H1 (cell line): Measurements from ENCODE around the gene DSE. TPM values are rescaled to one million over a fixed set of nuclear protein-coding genes. Genes with fewer than 3 reads are reported as not detected.

Experiments
- CTCF ChIA-PET: fragments of 300-600 bp; sonication (Branson Sonifier 250); formaldehyde crosslinking; loops from one replicate; lab custom pipeline; 2021; ENCODE audit not compliant: partially characterized antibody; lab: Charles Lee
- POLR2A ChIA-PET: fragments of 300-600 bp; sonication (Branson Sonifier 250); formaldehyde crosslinking; loops from one replicate; lab custom pipeline; 2021; ENCODE audit warnings: inconsistent platforms; ENCODE audit not compliant: partially characterized antibody; lab: Charles Lee
- DNase-seq, 2 experiments: peaks; one replicate each; pipeline versions ENCODE4 v3.0.0 to v3.0.0-alpha.2; 2010 to 2022; ENCODE audit warnings: low spot score in 2 of 2, low read depth in 1 of 2, mixed read lengths in 1 of 2
- FAIRE-seq: peaks from 2 replicates; lab custom pipeline; 2011; peaks lifted over from hg19 to GRCh38; lab: Jason Lieb, UNC
- H2AFZ ChIP-seq: 2 replicates; pipeline ENCODE4 v1.8.1; 2012; ENCODE audit warnings: low read length, inconsistent platforms
- H2AK5ac ChIP-seq: 2 replicates; pipeline ENCODE4 v1.6.1; 2013; ENCODE audit warnings: low read depth, low read length
- H2BK120ac ChIP-seq: replicated peaks from 2 replicates; pipeline ENCODE3; 2013; ENCODE audit warnings: low read depth, low read length, inconsistent platforms
- H2BK12ac ChIP-seq: 2 replicates; pipeline ENCODE4 v1.6.1; 2013; ENCODE audit warnings: low read depth, low read length
- H2BK15ac ChIP-seq: 2 replicates; pipeline ENCODE4 v1.6.1; 2013; ENCODE audit warnings: low read length
- H2BK20ac ChIP-seq: 2 replicates; pipeline ENCODE4 v1.6.1; 2013; ENCODE audit warnings: low read length
- H2BK5ac ChIP-seq: 2 replicates; pipeline ENCODE4 v1.6.1; 2013; ENCODE audit warnings: low read depth, low read length
- H3K14ac ChIP-seq: 2 replicates; pipeline ENCODE4 v1.6.1; 2013; ENCODE audit warnings: inconsistent platforms; ENCODE audit not compliant: insufficient read length
- H3K18ac ChIP-seq: 2 replicates; pipeline ENCODE4 v1.6.1; 2013; ENCODE audit warnings: low read length; ENCODE audit errors: extremely low read depth
- H3K23ac ChIP-seq: 2 replicates; pipeline ENCODE4 v1.6.1; 2013; ENCODE audit warnings: inconsistent platforms; ENCODE audit not compliant: insufficient read length
- H3K23me2 ChIP-seq: 2 replicates; pipeline ENCODE4 v1.6.1; 2013; ENCODE audit warnings: low read depth, low read length
- H3K27ac ChIP-seq: 2 replicates; pipeline ENCODE4 v1.6.1; 2011; ENCODE audit warnings: low read depth, low read length, inconsistent platforms
- H3K27me3 ChIP-seq, 4 experiments: replicated peaks in 1 of 4; 1 replicate in 1 of 4; 2 replicates in 3 of 4; pipeline versions ENCODE4 v1.6.1 to v1.8.1; 2011 to 2013; ENCODE audit warnings: low read length in 3 of 4, mild to moderate bottlenecking in 3 of 4, inconsistent platforms in 2 of 4, mixed read lengths in 2 of 4, moderate library complexity in 1 of 4; ENCODE audit not compliant: control insufficient read depth in 3 of 4, insufficient read depth in 3 of 4; ENCODE audit errors: extremely low read depth in 1 of 4
- H3K36me3 ChIP-seq, 4 experiments: 2 replicates each; pipeline versions ENCODE4 v1.6.1 to v1.8.1; 2011 to 2013; ENCODE audit warnings: mild to moderate bottlenecking in 4 of 4, low read length in 3 of 4, moderate library complexity in 2 of 4, control low read depth in 1 of 4, inconsistent platforms in 1 of 4; ENCODE audit not compliant: insufficient read depth in 4 of 4, control insufficient read depth in 2 of 4
- H3K4ac ChIP-seq: replicated peaks from 2 replicates; pipeline ENCODE3; 2013; ENCODE audit warnings: low read length, low read depth, mixed read lengths, inconsistent platforms; ENCODE audit not compliant: insufficient read length
- H3K4me1 ChIP-seq, 4 experiments: replicated peaks in 1 of 4; 1 replicate in 1 of 4; 2 replicates in 3 of 4; pipeline versions ENCODE4 v1.6.1 to v1.8.1; 2011 to 2013; ENCODE audit warnings: low read length in 3 of 4, inconsistent platforms in 2 of 4, mixed read lengths in 1 of 4; ENCODE audit not compliant: insufficient read depth in 4 of 4, control insufficient read depth in 3 of 4
- H3K4me2 ChIP-seq, 2 experiments: 2 replicates each; pipeline versions ENCODE4 v1.6.1 to v1.8.1; 2011 to 2013; ENCODE audit warnings: low read depth in 2 of 2, low read length in 2 of 2, control low read depth in 1 of 2, inconsistent platforms in 1 of 2, mild to moderate bottlenecking in 1 of 2; ENCODE audit not compliant: insufficient read depth in 1 of 2
- H3K4me3 ChIP-seq, 4 experiments: fragments of 200-600, 300-600 bp in 1 of 4; sonication (generic), shearing (Covaris generic), sonication (Bioruptor Twin) in 1 of 4; 2 replicates each; pipeline versions ENCODE4 v1.5.1 to v1.8.1; 2011 to 2016; ENCODE audit warnings: low read length in 4 of 4, low read depth in 3 of 4, control low read depth in 2 of 4, inconsistent platforms in 2 of 4, mild to moderate bottlenecking in 2 of 4, mixed read lengths in 1 of 4, moderate library complexity in 1 of 4; ENCODE audit not compliant: insufficient read depth in 2 of 4; ENCODE audit errors: extremely low read depth in 1 of 4
- H3K56ac ChIP-seq: replicated peaks from 2 replicates; pipeline ENCODE3; 2013; ENCODE audit warnings: low read depth, mild to moderate bottlenecking, mixed read lengths, low read length, inconsistent platforms; ENCODE audit not compliant: insufficient read length
- H3K79me1 ChIP-seq: 2 replicates; pipeline ENCODE4 v1.6.1; 2013; ENCODE audit warnings: low read depth, low read length, control low read depth
- H3K79me2 ChIP-seq, 2 experiments: 2 replicates each; pipeline versions ENCODE4 v1.6.1 to v1.8.1; 2012 to 2013; ENCODE audit warnings: low read length in 2 of 2, mild to moderate bottlenecking in 2 of 2, inconsistent platforms in 1 of 2; ENCODE audit not compliant: insufficient read depth in 2 of 2, control insufficient read depth in 1 of 2
- H3K9ac ChIP-seq, 4 experiments: replicated peaks in 1 of 4; 1 replicate in 1 of 4; 2 replicates in 3 of 4; pipeline versions ENCODE4 v1.6.1 to v1.8.1; 2011 to 2013; ENCODE audit warnings: low read depth in 3 of 4, low read length in 3 of 4, control low read depth in 2 of 4, mild to moderate bottlenecking in 2 of 4, moderate library complexity in 2 of 4, inconsistent platforms in 1 of 4; ENCODE audit errors: extremely low read depth in 1 of 4
- H3K9me3 ChIP-seq, 2 experiments: 2 replicates each; pipeline versions ENCODE4 v1.6.1 to v1.8.1; 2012 to 2013; ENCODE audit warnings: mild to moderate bottlenecking in 2 of 2, moderate library complexity in 2 of 2, control low read depth in 1 of 2, inconsistent platforms in 1 of 2, low read depth in 1 of 2, low read length in 1 of 2, mixed read lengths in 1 of 2; ENCODE audit not compliant: insufficient read depth in 2 of 2
- H4K20me1 ChIP-seq, 2 experiments: replicated peaks in 1 of 2; 2 replicates each; pipeline versions ENCODE3 to v1.8.1; 2011 to 2013; ENCODE audit warnings: inconsistent platforms in 2 of 2, low read length in 2 of 2, mild to moderate bottlenecking in 1 of 2; ENCODE audit not compliant: insufficient read depth in 2 of 2, control insufficient read depth in 1 of 2
- H4K5ac ChIP-seq: 2 replicates; pipeline ENCODE4 v1.6.1; 2013; ENCODE audit warnings: low read length, low read depth, mixed read lengths, inconsistent platforms; ENCODE audit not compliant: insufficient read length
- H4K8ac ChIP-seq: 2 replicates; pipeline ENCODE4 v1.8.0; 2013; ENCODE audit warnings: mild to moderate bottlenecking, moderate library complexity, low read length, inconsistent platforms; ENCODE audit not compliant: insufficient read depth; ENCODE audit errors: extremely low read depth
- H4K91ac ChIP-seq: replicated peaks from 2 replicates; pipeline ENCODE3; 2013; ENCODE audit warnings: low read length, mixed read lengths, inconsistent platforms; ENCODE audit not compliant: insufficient read length
- CBX5 ChIP-seq: fragments of 300-800, 300-1000 bp; sonication (generic); IDR thresholded peaks from 2 replicates; pipeline ENCODE4 v1.7.1; 2016; ENCODE audit warnings: antibody characterized with exemption, low read length, low read depth
- CTBP2 ChIP-seq: IDR thresholded peaks from 2 replicates; pipeline ENCODE4 v1.7.0; 2011; ENCODE audit warnings: borderline replicate concordance, mild to moderate bottlenecking, moderate library complexity, mixed read lengths, low read length; ENCODE audit not compliant: insufficient read depth, insufficient read length
- FOSL1 ChIP-seq: IDR thresholded peaks from 2 replicates; pipeline ENCODE4 v1.6.1; 2011; ENCODE audit warnings: mild to moderate bottlenecking, low read depth, low read length, moderate library complexity; ENCODE audit not compliant: insufficient read depth
- KDM4A ChIP-seq: IDR thresholded peaks from one replicate; pipeline ENCODE4 v1.7.1; 2012; ENCODE audit warnings: low read depth, mild to moderate bottlenecking, moderate library complexity, low read length, inconsistent platforms; ENCODE audit not compliant: severe bottlenecking
- MAFK ChIP-seq: IDR thresholded peaks from 2 replicates; pipeline ENCODE4 v1.6.1; 2012; ENCODE audit warnings: low read depth, mild to moderate bottlenecking, improper control_type of control experiment, low read length
- POLR2A ChIP-seq, 2 experiments: IDR thresholded peaks; 1 replicate in 1 of 2; 2 replicates in 1 of 2; pipeline ENCODE4 v1.6.1; 2011; ENCODE audit warnings: low read depth in 2 of 2, low read length in 2 of 2, mild to moderate bottlenecking in 2 of 2; ENCODE audit errors: control extremely low read depth in 1 of 2
- RAD21 ChIP-seq, 2 experiments: IDR thresholded peaks in 1 of 2; conservative IDR thresholded peaks in 1 of 2; 2 replicates each; pipeline ENCODE4 v1.6.1; 2011; ENCODE audit warnings: low read depth in 2 of 2, low read length in 2 of 2, improper control_type of control experiment in 1 of 2, inconsistent platforms in 1 of 2, mild to moderate bottlenecking in 1 of 2, moderate library complexity in 1 of 2
- SP1 ChIP-seq: IDR thresholded peaks from 2 replicates; pipeline ENCODE4 v1.6.1; 2011; ENCODE audit warnings: low read depth, low read length
- SP4 ChIP-seq: IDR thresholded peaks from 2 replicates; pipeline ENCODE4 v1.6.1; 2012; ENCODE audit warnings: low read length, inconsistent platforms
- ZNF274 ChIP-seq: IDR thresholded peaks from 2 replicates; pipeline ENCODE4 v1.7.0; 2012; ENCODE audit warnings: low read length, borderline replicate concordance; ENCODE audit errors: extremely low read depth
- WGBS, 2 experiments: shearing (Covaris generic) in 1 of 2; methylation state at CpG; one replicate each; pipeline versions ENCODE4 v1.1.6 to v1.1.7; 2013 to 2015; ENCODE audit warnings: low lambda C conversion rate in 2 of 2, mixed read lengths in 2 of 2, inconsistent platforms in 1 of 2, low coverage in 1 of 2, missing lambda C conversion rate in 1 of 2; ENCODE audit not compliant: insufficient replicate concordance in 2 of 2, insufficient coverage in 1 of 2, insufficient read length in 1 of 2; ENCODE audit errors: extremely low coverage in 1 of 2, missing lambda C conversion rate in 1 of 2; 5-methylcytosine and 5-hydroxymethylcytosine counted together
- polyA plus RNA-seq, 7 experiments: library from polyadenylated mRNA; depleted of rRNA in 3 of 7; stranded (reverse) in 5 of 7; unstranded in 2 of 7; fragments of >200 nt in 5 of 7; fragments of 200-250 nt in 2 of 7; gene quantifications; 1 replicate in 5 of 7; 2 replicates in 1 of 7; 4 replicates in 1 of 7; pipeline versions ENCODE4 v1.2.1 to v1.2.3, GENCODE V29; 2011 to 2013; ENCODE audit warnings: missing spikeins in 2 of 7, mixed read lengths in 2 of 7
- total RNA-seq: library from RNA; stranded (reverse); fragmentation: NEBNext Ultra II Directional; extraction: Animal tissue kit (Norgen Biotek cat#: 25700); gene quantifications from 2 replicates; pipeline ENCODE4 v1.2.1, GENCODE V29; 2021

The DSE gene
- total and polyA plus RNA-seq, 2 of the 8 experiments (the other 6 are each of a cell fraction or from before 2014, with no cell fraction given): 32.5 to 94.4 TPM

- no peak for DNase-seq
- H4K5ac ChIP-seq: no peak overlapping the region
- no peak overlapping the region for H3K56ac ChIP-seq
- no peak overlapping the region for H2BK120ac ChIP-seq
- no peaks in the 10 kb centered on the region for H3K23me2 ChIP-seq
- no peak overlapping the region for H3K14ac ChIP-seq
- H3K4me1 ChIP-seq: peaks cover 2 to 4% (median 2%) of the 10 kb centered on the region in 4 experiments; a peak in 3 of 7 replicates
- H3K4me2 ChIP-seq: no peak overlapping the region
- no peak for FAIRE-seq
- H3K79me2 ChIP-seq: peaks cover 0 to 57% of the 10 kb centered on the region in 2 experiments; a peak in 2 of 4 replicates
- no peak overlapping the region for H3K4me3 ChIP-seq
- 90% methylated on average over 1 of the region's 1 CpG; no CpG with 5 or more reads in 1 of the 2 experiments for WGBS, 2 experiments
- no peak overlapping the region for H4K91ac ChIP-seq
- H2BK5ac ChIP-seq: no peak overlapping the region
- H3K36me3 ChIP-seq: peaks cover 0 to 7% (median 0%) of the 10 kb centered on the region in 4 experiments; a peak in 2 of 8 replicates
- H3K79me1 ChIP-seq: peaks cover 5% of the 10 kb centered on the region
- no peaks in the 10 kb centered on the region for H3K27me3 ChIP-seq
- no peak overlapping the region for H2AK5ac ChIP-seq
- no peak overlapping the region for H2BK20ac ChIP-seq
- no peak overlapping the region for H3K27ac ChIP-seq
- H3K23ac ChIP-seq: no peak overlapping the region
- no peak overlapping the region for H2AFZ ChIP-seq
- POLR2A ChIA-PET: no interaction called here
- no peak overlapping the region for H3K9ac ChIP-seq
- CTCF ChIA-PET: interaction anchor here (0.9 to 1.3 kb wide), 5 partner anchors 13 to 126 kb away, joined by 3 read pairs; no protein-coding TSS in a partner anchor
- H3K4ac ChIP-seq: no peak overlapping the region
- no peak overlapping the region for H2BK15ac ChIP-seq
- no peak overlapping the region for H3K18ac ChIP-seq
- H4K8ac ChIP-seq: no peak overlapping the region
- H2BK12ac ChIP-seq: no peak overlapping the region
- H3K9me3 ChIP-seq: no peaks in the 10 kb centered on the region
- H4K20me1 ChIP-seq: no peaks in the 10 kb centered on the region
- no peak for TF ChIP-seq CTBP2
- TF ChIP-seq MAFK: no peak
- no peak for TF ChIP-seq ZNF274
- no peak for TF ChIP-seq SP1
- TF ChIP-seq KDM4A: no peak
- no peak for TF ChIP-seq FOSL1
- no peak for TF ChIP-seq RAD21 (IDR thresholded peaks at IDR 0.05 in 1 of 2, conservative IDR thresholded peaks at IDR 0.05 in 1 of 2; ENCODE audit: low read depth in 2 of 2, low read length in 2 of 2)
- no peak for TF ChIP-seq POLR2A (IDR thresholded peaks at IDR 0.05; ENCODE audit: control extremely low read depth in 1 of 2, low read depth in 2 of 2, low read length in 2 of 2)
- TF ChIP-seq CBX5: no peak
- no peak for TF ChIP-seq SP4
Observed at GRCh38 chr6:116413357-116413756, 42.6 kb downstream of the DSE start.
